Breast epithelium (tissue), 4 donors: Measurements from ENCODE around the gene TAAR1. TPM values are rescaled to one million over a fixed set of nuclear protein-coding genes. Genes with fewer than 3 reads are reported as not detected.

Experiments used
- DNase-seq, 2 donors: peaks; one replicate each; pipeline ENCODE4 v3.0.0-alpha.2; 2019; ENCODE audit warnings: low spot score in 2 of 2
- H3K27ac ChIP-seq, 2 donors: fragments of 200-600 bp; sonication (generic) in 1 of 2; one replicate each; pipeline ENCODE4 v1.5.1; 2016 to 2019; ENCODE audit warnings: mild to moderate bottlenecking in 1 of 2
- H3K27me3 ChIP-seq, 2 donors: fragments of 200-600 bp; sonication (generic) in 1 of 2; one replicate each; pipeline versions ENCODE4 v1.5.1 to v1.6.0; 2017 to 2019; ENCODE audit warnings: control low read depth in 1 of 2, mild to moderate bottlenecking in 1 of 2
- H3K36me3 ChIP-seq: fragments of 200-600 bp; one replicate; pipeline ENCODE4 v1.5.1; 2019
- H3K4me1 ChIP-seq, 2 donors: fragments of 200-600 bp; sonication (generic); one replicate each; pipeline ENCODE4 v1.5.1; 2016 to 2019; ENCODE audit warnings: control low read depth in 1 of 2
- H3K4me3 ChIP-seq, 3 donors: fragments of 200-600 bp; sonication (generic); 1 replicate in 2 of 3; 2 replicates in 1 of 3; pipeline ENCODE4 v1.5.1; 2016 to 2019; ENCODE audit warnings: mild to moderate bottlenecking in 3 of 3, moderate library complexity in 2 of 3
- H3K9me3 ChIP-seq, 2 donors: fragments of 200-600 bp; sonication (generic) in 1 of 2; one replicate each; pipeline ENCODE4 v1.5.1; 2016 to 2019; ENCODE audit warnings: control low read depth in 1 of 2
- POLR2A ChIP-seq: fragments of 450-650 bp; IDR thresholded peaks from one replicate; pipeline ENCODE4 v1.6.1; 2016; ENCODE audit warnings: antibody characterized with exemption, mild to moderate bottlenecking, moderate library complexity
- POLR2AphosphoS5 ChIP-seq, 3 donors: sonication (generic); formaldehyde crosslinking; IDR thresholded peaks; one replicate each; pipeline ENCODE4 v1.6.1; 2017; ENCODE audit warnings: antibody characterized with exemption in 3 of 3
- intact Hi-C: fragments of 100-400 bp; cut with DNase I; formaldehyde crosslinking; loops from one replicate; pipeline ENCODE4 v1.15.1; 2023; ENCODE audit warnings: low total_unique reads
- total RNA-seq, 3 donors: library from RNA; depleted of rRNA; stranded (reverse); fragments of >200 nt; gene quantifications; one replicate each; pipeline ENCODE4 v1.1.0, GENCODE V29; 2016
- TF ChIP-seq, protein P1 (sequence below), 3 donors: fragments of 450-650 bp; IDR thresholded peaks; one replicate each; pipeline ENCODE4 v1.5.1; 2016 to 2017; ENCODE audit warnings: antibody characterized with exemption in 3 of 3, mild to moderate bottlenecking in 3 of 3, moderate library complexity in 3 of 3

TAAR1 gene
- total RNA-seq, 3 donors from 2014 or later = not detected

DNA sequence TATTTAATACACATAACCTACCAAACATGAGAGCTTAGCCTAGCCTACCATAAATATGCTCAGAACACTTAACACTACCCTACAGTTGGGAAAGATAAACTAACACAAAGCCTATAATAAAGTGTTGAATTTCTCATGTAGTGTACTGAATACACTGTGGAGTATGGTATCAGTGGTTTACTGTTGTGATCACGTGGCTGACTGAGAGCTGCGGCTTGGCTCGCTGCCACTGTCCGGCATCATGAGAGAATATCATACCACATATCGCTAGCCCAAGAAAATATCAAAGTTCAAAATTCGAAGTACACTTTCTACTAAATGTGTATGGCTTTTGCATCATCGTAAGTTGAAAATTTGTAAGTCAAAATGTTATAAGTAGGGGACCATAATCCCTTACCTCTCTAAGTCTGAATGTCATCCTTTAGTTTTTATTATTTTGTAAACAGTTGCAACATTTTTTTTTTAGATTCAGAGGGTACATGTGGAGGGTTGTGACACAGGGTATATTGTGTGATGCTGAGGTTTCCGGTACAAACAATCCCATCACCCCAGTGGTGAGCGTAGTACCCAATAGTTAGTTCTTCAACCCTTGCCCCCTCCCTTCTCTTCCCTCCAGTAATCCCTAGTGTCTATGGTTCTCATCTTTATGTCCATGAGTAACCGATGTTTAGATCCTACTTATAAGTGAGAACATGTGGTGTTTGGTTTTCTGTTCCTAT lies 14.6 kb upstream of the TAAR1 start:
- DNase-seq = no peak
- TF ChIP-seq, protein P1, sequence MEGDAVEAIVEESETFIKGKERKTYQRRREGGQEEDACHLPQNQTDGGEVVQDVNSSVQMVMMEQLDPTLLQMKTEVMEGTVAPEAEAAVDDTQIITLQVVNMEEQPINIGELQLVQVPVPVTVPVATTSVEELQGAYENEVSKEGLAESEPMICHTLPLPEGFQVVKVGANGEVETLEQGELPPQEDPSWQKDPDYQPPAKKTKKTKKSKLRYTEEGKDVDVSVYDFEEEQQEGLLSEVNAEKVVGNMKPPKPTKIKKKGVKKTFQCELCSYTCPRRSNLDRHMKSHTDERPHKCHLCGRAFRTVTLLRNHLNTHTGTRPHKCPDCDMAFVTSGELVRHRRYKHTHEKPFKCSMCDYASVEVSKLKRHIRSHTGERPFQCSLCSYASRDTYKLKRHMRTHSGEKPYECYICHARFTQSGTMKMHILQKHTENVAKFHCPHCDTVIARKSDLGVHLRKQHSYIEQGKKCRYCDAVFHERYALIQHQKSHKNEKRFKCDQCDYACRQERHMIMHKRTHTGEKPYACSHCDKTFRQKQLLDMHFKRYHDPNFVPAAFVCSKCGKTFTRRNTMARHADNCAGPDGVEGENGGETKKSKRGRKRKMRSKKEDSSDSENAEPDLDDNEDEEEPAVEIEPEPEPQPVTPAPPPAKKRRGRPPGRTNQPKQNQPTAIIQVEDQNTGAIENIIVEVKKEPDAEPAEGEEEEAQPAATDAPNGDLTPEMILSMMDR (IDR thresholded peaks at IDR 0.05) = no peak
- TF ChIP-seq POLR2A (no peak), POLR2AphosphoS5 (IDR thresholded peaks at IDR 0.05) (no peak)
- Histone ChIP-seq H3K27me3 (no peaks in the 10 kb centered on the region), H3K4me1 (no peaks in the 10 kb centered on the region), H3K27ac (no peak overlapping the region), H3K4me3 (no peak overlapping the region), H3K36me3 (no peaks in the 10 kb centered on the region), H3K9me3 (no peaks in the 10 kb centered on the region)
- intact Hi-C loops = no loop called here

DNA sequence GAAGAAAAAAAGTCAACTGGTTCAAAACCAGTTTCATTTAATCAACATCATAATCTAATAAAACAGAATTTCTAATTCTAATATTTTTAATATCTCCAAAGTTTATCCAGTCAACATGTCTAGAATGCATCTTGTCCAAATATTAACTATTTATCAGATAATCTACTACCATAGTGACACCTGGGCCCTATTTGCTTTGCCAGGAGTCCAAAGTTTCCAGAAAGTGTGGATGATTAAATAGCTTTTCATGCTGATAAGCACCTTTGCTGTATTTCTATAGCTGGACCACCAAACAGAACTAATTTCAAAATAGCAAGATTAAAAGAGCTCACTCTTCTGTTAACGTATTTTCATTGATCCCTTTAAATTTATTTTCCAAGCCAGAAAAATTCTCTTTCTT lies 12.3 kb upstream of the TAAR1 start:
- no peak for TF ChIP-seq POLR2AphosphoS5 (IDR thresholded peaks at IDR 0.05)
- no peak for TF ChIP-seq POLR2A
- TF ChIP-seq, protein P1 (IDR thresholded peaks at IDR 0.05) = no peak
- intact Hi-C loops = no loop called here
- no peak for DNase-seq
- H3K4me1 ChIP-seq = no peaks in the 10 kb centered on the region
- no peak overlapping the region for H3K4me3 ChIP-seq
- no peaks in the 10 kb centered on the region for H3K9me3 ChIP-seq
- no peak overlapping the region for H3K27ac ChIP-seq
- H3K36me3 ChIP-seq = no peaks in the 10 kb centered on the region
- no peaks in the 10 kb centered on the region for H3K27me3 ChIP-seq

DNA sequence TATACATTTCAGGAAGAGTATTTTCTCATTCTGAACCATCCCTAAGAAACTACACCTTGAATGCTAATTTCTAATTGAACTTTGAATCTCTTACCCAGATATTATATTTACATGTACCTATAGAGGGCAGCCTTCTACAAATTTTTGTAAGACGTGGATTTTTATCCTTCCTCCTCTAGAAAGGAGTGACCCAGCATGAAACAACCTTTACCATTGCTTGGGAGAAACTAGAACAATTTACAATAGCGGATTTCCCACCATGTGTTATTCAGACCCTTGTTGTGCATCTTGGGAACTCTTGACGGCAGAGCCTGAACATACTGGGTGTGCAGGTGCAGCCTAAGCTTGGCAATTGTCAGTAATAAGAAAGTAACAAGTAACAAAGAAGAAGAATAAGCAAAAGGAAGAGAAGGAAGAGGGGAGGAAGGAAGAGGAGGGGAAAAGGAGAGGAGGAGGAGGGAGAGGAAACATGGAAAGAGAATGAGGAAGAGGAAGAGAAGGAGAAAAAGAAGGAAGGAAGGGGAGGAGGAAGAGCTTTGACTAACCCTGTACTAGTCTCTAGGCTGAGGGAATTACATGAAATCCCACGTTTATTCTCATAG lies 10.8 kb upstream of the TAAR1 start:
- no peak overlapping the region for H3K4me3 ChIP-seq
- intact Hi-C loops = no loop called here

DNA sequence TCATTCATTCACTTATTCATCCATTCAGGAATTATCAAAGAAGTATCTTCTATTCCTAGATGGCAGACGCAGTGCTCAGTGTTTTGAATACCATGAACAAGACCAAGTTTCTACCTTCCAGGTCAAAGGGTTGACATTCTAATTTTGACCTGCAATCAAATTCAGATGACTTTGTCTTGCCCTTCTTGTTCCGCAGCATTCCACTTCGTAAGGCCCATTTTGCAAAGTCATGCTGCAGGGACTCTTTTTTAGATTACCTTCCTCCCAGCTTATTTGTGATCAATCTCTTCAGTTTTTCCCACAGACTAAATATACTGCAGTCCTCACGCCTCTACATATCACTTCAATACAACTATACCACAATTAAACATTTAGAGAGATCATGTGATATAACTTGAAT lies 7.1 kb upstream of the TAAR1 start:
- H3K27me3 ChIP-seq = no peaks in the 10 kb centered on the region
- no peaks in the 10 kb centered on the region for H3K9me3 ChIP-seq
- TF ChIP-seq, protein P1 (IDR thresholded peaks at IDR 0.05) = no peak
- no peak for TF ChIP-seq POLR2AphosphoS5 (IDR thresholded peaks at IDR 0.05)
- TF ChIP-seq POLR2A = no peak
- DNase-seq = no peak
- intact Hi-C loops = no loop called here
- H3K27ac ChIP-seq = no peak overlapping the region
- no peaks in the 10 kb centered on the region for H3K36me3 ChIP-seq
- H3K4me3 ChIP-seq = no peak overlapping the region
- no peaks in the 10 kb centered on the region for H3K4me1 ChIP-seq

More for the DNA sequence above, 10.8 kb upstream of the TAAR1 start:
- no peaks in the 10 kb centered on the region for H3K36me3 ChIP-seq
- no peak overlapping the region for H3K27ac ChIP-seq
- no peaks in the 10 kb centered on the region for H3K27me3 ChIP-seq
- no peaks in the 10 kb centered on the region for H3K4me1 ChIP-seq
- no peaks in the 10 kb centered on the region for H3K9me3 ChIP-seq
- TF ChIP-seq, protein P1 (IDR thresholded peaks at IDR 0.05) = peak in 2 of 3 donors; percentile 38 to 55
- TF ChIP-seq POLR2AphosphoS5 (IDR thresholded peaks at IDR 0.05) = no peak
- no peak for TF ChIP-seq POLR2A
- no peak for DNase-seq

DNA sequence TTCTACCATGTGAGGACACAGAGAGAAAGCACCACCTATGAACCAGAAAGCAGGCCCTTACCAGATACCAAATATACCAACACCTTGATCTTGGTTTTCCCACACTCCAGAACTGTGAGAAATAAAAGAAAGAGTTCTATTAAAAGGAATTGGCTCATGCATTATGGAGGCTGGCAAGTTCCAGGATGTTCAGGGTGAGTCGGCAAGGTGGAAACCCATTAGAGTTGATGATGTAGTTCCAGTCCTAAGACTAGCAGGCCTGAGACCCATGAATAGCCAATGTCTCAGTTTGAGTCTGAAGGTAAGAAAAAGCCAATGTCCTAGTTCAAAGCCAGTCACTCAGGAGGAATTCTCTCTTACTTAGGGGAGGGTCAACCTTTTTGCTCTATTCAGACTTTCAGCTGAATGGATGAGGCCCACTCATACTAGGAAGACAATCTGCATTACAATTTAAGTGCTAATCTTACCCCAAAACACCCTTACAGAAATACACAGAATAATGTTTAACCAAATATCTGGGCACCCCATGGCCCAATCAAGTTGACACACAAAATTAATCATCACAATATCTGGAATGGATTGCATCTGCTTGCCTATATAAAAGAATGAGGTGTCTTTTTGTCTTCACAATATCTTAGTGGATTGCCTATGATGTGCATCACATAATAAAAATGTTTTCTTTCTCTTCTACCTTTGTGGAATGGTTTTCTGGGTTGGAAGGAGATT lies 5.5 kb upstream of the TAAR1 start:
- H3K9me3 ChIP-seq = no peaks in the 10 kb centered on the region
- H3K4me3 ChIP-seq = no peak overlapping the region
- H3K4me1 ChIP-seq = no peaks in the 10 kb centered on the region
- no peak for DNase-seq
- H3K27ac ChIP-seq = no peak overlapping the region
- H3K27me3 ChIP-seq = no peaks in the 10 kb centered on the region
- TF ChIP-seq, protein P1 (IDR thresholded peaks at IDR 0.05) = no peak
- TF ChIP-seq POLR2A (no peak), POLR2AphosphoS5 (IDR thresholded peaks at IDR 0.05) (no peak)
- intact Hi-C loops = no loop called here
- H3K36me3 ChIP-seq = no peaks in the 10 kb centered on the region
